GM19324 (cell line): ENCODE data around the gene C11orf42.
A peak's percentile ranks its signal among the peaks of the same experiment; 100 is the strongest.

Experiments
- ATAC-seq: cut with Tn5 transposase; IDR thresholded peaks from one replicate; pipeline ENCODE4 v1.9.1; 2021; ENCODE audit warnings: mild to moderate bottlenecking, moderate library complexity; ENCODE audit not compliant: unreplicated experiment, low FRiP score

Gene C11orf42

GRCh38 chr11:6205366-6205765, at the start of gene C11orf42:
Gene C11orf42, plus strand, starts transcription at chr11:6205557. Its CDS starts 59 bp downstream, at chr11:6205616.
- no peak for ATAC-seq

- no peak for ATAC-seq
These were observed 48.6 kb upstream of the C11orf42 start for GRCh38 chr11:6156628-6157359.

GRCh38 chr11:6170226-6170625, 35.1 kb upstream of the C11orf42 start, which contains the start of gene OR52B2:
Gene OR52B2, minus strand, starts transcription at chr11:6170326. Its CDS starts 0 bp downstream, at chr11:6170326.
- ATAC-seq = no peak

DNA sequence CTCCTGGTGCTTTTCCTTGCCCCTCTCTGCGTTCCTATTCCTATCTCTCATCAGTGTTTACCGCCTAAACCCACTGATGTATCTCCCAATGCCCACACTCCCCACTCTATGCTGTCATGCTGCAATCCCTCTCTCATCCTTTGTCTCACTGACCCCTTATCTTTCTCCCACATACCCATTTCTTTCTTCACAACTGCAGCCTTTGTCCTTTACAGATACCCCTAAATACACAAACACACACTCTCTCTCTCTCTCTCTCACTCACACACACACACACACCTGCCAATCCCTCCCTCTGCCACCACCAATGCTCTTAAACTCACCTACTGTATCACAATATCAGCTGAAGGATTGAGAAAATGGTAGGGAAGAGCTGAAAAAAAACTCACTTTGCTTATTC, 29.9 kb upstream of the C11orf42 start:
- ATAC-seq = no peak

DNA sequence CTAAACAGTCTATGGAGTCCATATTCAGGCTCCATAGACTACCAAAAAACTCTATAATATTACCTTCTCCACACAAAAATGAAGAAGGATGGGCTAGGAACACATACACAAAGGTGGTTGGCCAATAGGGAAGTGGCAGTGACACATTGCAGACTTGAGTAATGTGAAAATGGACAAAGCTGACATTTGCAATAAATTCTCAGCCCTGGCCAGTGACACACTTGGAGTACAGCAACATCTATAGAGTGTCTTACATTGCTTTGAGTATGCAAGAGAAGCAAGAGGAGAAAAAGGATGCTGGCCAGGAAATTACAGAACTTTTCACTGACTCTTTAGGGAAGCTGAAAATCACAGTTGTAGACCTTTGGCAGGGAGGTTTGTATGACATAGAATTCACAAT, 13.6 kb upstream of the C11orf42 start:
- no peak for ATAC-seq

GRCh38 chr11:6194065-6194581, 11.2 kb upstream of the C11orf42 start:
- ATAC-seq = no peak

GRCh38 chr11:6196396-6196795, 9.0 kb upstream of the C11orf42 start:
- ATAC-seq = no peak

GRCh38 chr11:6197466-6198200, 7.7 kb upstream of the C11orf42 start:
- no peak for ATAC-seq

DNA sequence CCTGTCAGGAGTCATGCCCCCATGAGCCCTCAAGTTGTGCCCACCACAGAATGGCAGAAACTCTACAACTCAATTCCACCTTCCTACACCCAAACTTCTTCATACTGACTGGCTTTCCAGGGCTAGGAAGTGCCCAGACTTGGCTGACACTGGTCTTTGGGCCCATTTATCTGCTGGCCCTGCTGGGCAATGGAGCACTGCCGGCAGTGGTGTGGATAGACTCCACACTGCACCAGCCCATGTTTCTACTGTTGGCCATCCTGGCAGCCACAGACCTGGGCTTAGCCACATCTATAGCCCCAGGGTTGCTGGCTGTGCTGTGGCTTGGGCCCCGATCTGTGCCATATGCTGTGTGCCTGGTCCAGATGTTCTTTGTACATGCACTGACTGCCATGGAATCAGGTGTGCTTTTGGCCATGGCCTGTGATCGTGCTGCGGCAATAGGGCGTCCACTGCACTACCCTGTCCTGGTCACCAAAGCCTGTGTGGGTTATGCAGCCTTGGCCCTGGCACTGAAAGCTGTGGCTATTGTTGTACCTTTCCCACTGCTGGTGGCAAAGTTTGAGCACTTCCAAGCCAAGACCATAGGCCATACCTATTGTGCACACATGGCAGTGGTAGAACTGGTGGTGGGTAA, 6.1 kb upstream of the C11orf42 start, which contains the start of gene OR52W1:
TSS of gene OR52W1 (plus strand) at position 51 of the 637 bp plus-strand sequence. CDS start at position 51, 0 bp downstream.
- no peak for ATAC-seq

DNA sequence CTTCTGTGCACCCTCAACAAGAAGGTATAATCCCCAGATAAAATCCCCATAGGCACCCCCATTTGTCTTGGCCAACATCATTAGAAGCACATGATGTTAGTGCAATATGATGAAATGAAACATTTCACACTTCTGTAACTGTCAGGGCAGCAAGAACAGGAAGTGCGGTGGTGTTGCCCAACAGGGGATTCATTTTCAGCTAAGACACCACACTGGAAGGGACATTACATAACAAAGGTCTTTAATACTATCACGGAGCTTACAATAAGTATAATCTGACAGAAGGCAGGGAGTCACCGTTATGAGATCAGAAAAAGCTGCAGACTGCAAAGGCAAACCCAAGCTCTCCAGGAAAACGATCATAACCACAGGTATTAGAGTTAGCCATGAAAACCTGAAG, 4.4 kb upstream of the C11orf42 start:
- no peak for ATAC-seq

DNA sequence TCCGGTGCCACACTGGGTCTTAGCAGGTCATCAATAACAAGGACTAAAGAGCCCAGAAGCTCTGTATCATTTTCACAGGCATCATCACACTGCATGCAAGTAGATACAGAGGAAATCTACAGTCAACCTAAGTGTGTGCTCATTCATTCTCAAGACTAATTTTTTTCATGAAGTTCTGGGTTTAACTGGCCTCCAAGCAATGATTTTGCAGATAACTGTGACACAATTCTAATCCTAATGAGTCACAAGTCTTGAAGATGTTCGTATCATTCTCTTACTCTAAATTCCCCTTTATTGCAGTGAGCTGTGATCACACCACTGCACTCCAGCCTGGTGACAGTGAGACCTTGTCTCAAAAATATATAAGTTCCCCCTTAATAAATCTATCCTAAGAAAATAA, 3.9 kb upstream of the C11orf42 start:
- no peak for ATAC-seq

- no peak for ATAC-seq
These were observed 3.3 kb upstream of the C11orf42 start for GRCh38 chr11:6202041-6202440.

GRCh38 chr11:6203327-6203726, 2.0 kb upstream of the C11orf42 start:
- peak; percentile 56 for ATAC-seq

DNA sequence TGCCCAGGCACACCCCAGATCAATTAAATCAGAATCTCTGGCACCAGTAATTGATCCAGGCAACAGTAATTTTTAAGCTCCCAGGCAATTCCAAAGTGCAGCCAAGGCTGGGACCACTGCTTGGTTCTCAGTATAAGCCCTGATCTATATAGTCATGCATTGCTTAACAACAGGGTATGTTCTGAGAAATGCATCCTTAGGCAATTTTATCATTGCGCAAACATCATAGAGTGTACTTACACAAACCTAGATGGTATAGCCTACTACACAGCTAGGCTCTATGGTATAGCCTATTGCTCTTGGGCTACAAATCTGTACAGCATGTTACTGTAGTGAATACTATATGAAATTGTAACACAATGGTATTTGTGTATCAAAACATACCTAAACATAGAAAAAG, 651 bp upstream of the C11orf42 start:
- ATAC-seq = no peak

DNA sequence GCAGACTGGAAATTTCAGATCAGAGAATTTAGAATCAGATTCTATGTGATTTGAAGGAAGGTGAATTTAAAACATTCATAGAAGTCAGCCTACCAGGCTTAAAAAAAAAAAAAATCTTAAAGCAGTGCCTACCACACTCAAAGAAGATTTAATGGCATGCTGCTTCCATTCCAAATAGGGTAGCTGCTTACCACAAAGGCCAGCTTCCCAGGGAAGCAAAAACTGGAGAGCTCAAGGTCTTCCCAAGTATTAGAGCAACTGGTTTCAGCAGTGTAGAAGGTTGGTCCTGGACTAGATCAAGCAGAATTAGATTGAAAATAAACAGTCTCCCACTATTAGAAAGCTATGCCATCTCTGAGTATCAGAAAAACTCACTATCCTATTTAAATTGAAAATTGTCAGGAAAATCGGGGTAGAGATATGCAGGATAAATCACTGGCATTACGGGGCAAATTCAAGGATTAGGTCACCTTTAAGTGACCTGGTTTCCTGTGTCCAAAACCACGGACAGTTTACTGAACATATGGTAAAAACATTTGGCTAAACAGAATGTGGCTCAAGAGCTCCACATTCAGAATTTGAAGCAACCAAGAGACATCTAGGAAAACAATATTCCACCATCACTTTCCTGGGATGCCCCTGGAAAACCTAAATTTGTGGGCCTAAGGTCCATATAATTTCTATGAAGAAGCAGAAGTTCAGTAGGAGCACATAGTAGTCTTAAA, 1.3 kb downstream of the C11orf42 start:
- no peak for ATAC-seq

DNA sequence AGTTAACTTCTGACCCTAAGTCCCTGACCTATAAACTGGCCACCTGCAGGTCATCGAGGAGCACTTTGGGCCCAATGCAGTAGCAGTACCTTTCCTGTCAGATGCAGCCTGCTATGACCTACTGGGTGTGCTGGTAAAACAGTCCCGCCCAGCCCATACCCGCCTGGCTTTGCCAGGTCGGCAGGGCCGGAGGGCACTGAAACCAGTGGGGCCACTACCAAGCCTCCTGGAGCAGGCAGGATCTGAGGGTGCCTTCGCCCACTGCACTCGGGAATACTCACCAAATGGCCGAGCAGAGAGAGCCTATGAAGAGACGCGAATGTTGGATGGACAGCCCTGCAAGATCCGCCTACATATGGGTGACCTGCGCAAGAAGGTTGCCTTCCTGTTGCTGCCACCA, 4.4 kb downstream of the C11orf42 start:
- no peak for ATAC-seq

DNA sequence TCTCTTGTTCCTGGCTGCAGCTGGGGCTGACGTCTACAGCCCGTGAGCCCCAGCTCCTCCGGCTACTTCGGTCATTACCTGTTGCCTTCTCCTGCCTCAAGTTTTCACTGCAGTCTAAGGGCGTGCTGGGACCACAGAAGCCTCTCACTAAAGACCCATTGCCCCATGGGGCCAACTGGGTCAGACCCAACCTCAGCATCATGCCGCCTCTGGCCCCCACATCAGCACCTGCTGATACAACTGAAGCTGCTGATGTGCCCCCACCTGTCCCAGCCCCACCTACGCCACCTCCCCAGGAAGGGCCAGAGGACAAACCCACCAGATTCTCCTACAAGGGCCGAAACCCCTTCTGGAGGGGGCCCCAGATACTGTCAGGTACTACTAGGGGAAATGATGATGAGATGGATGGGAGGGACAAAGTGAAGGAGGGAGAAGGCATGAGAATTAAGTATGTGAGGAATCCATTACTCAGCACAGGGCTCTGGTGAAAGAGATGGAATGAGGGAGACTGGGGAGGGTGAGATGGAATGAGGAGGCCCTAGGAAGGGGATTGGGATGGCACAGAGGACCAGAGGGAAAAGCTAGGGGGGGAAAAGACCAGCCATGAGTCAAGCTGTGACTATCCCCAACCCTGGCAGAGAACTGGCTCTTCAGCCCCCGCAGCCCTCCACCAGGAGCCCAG, 5.1 kb downstream of the C11orf42 start:
- no peak for ATAC-seq

DNA sequence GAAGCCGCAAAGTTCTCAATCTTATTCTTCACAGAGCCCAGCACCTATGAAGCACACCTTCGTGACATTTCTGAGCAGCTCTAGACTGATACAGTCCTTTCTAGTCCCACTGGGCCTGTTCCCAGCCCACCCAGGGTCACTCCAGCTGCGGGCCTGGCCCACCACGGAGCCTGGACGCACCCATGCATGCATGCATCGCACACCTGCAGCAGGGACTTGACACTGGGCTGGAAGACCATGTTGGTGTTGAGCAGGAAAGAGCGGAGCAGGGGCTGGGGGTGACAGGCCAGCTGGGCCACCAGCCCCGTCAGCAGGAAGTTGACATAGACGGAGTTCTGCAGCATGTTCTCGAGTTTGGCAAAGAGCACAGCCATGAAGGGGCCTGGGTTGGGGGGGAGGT, 9.2 kb downstream of the C11orf42 start:
- no peak for ATAC-seq

DNA sequence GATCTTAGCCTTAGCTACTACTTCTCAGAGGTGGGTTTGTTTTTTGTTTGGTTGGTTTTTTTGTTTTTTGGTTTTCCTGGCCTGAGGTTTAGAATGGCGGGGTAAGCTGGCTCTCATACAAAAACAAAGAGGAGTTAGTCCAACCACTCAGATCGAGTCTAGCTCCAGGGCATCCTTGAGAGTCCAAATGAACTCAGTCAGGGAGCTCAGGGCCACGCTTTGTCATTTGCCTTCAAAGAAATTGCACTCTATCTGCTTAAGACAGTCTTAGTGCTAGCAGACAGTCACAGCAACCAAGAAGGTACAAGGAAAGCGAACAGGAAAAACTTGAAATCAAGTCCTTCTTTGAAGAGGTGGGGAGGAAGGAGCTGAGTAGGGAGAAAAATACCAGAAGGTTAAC, 11.1 kb downstream of the C11orf42 start:
- ATAC-seq = no peak

GRCh38 chr11:6217722-6218121, 12.4 kb downstream of the C11orf42 start:
- ATAC-seq = no peak
